ENCODE data around the gene MYG1. TPM values are rescaled to one million over a fixed set of nuclear protein-coding genes. Genes with fewer than 3 reads are reported as not detected.

Gene MYG1, protein sequence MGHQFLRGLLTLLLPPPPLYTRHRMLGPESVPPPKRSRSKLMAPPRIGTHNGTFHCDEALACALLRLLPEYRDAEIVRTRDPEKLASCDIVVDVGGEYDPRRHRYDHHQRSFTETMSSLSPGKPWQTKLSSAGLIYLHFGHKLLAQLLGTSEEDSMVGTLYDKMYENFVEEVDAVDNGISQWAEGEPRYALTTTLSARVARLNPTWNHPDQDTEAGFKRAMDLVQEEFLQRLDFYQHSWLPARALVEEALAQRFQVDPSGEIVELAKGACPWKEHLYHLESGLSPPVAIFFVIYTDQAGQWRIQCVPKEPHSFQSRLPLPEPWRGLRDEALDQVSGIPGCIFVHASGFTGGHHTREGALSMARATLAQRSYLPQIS
- total RNA-seq (2022; extraction: Qiagen RNA extraction): 75.1 to 107 TPM (median 97.5 TPM) in 5 replicates

DNA sequence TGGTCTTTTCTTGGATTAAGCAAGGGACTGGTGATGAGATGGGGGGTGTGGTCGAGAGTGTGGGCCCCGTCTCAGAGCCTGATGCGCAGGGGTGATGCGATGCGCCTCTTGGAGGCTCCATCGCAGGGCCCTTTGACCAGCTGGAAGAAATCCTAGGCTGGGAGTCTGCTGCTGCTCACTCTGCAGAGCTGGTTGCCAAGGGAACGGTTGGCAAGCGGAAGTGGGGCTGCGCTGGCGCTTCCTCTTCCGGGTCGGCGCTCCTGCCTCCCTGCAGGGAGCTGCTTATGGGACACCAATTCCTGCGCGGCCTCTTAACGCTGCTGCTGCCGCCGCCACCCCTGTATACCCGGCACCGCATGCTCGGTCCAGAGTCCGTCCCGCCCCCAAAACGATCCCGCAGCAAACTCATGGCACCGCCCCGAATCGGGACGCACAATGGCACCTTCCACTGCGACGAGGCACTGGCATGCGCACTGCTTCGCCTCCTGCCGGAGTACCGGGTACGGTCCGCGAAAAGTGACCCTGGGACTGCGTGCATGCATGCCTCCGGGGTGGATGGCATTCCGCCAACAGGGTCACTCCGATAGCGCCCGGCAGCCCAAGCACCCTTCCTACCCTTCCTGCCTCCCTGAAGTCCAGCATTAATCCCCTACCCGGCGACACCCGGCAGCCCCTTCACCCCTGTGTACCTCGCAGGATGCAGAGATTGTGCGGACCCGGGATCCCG is at the start of gene MYG1:
TSS of gene MYG1 (plus strand) at position 242 of the 727 bp plus-strand sequence. CDS start at position 285, 43 bp downstream.

DNA sequence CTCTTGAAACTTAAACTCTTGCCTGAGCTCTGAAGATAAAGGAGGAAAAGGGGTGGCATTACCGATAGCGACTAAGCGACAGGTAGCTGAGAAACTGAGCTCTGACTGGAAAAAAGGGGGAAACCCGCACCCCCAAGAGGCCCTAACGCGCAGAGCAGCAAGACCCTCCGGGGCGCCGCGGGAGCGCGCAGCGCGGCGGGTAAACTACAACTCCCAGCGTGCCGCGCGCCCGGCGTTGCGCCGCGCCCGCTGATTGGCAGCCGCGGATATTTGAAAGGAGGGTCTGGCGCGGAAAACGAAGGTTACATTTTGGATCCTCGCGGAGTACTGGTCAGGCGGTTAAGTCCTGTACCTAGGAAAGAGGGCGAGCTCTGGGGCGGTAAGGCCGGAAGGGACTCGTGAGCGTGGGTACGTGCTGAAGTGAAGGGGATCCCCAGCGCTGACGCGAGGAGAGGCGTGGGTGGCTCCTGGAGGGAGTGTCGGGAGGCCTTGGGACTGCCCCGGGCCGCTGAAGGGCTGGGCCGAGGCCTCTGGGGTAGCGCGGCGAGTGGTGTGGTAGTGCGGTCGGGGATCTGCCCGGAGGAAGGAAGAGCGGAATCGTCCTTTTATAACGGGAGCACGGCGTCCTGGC is 31.4 kb upstream of the MYG1 start, which contains the start of gene ESPL1:
TSS of gene ESPL1 (plus strand) at position 301 of the 631 bp plus-strand sequence. CDS start 468 bp downstream, outside the sequence.

DNA sequence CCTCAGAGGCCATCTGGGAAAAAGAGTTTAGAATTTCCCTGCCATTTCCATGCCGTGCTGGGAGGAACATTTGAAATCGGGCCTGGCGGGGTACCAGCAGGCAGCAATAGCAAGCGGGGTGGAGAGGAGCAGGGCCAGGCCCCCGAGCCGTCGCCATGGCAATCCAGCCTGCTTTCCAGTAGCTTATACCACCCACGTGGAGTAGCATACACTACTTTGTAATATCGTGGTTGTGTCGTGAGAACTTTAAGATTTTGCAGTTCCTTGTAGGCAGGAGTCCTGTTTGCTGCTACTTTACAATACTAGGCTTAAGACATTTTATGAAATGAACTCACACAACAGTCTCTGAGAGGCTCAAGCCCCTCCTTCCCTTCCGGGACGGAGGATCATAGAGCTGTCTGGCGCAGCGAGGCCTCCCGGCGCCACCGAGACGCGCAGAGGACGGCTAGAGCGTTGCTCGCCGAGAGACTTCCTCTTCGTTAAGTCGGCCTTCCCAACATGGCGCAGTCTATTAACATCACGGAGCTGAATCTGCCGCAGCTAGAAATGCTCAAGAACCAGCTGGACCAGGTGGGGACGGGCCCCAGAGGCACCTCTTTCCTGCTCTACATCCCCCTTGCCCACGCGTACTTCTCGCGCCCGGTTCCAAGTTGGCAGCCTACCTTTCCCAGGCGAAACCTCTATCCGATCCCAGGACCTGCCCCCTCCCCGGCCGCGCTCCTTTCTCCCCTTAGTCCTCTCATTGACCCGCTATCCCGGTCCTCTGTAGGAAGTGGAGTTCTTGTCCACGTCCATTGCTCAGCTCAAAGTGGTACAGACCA is 4.2 kb upstream of the MYG1 start, which contains the start of gene PFDN5:
TSS of gene PFDN5 (plus strand) at position 473 of the 821 bp plus-strand sequence. CDS start at position 499, 26 bp downstream.

DNA sequence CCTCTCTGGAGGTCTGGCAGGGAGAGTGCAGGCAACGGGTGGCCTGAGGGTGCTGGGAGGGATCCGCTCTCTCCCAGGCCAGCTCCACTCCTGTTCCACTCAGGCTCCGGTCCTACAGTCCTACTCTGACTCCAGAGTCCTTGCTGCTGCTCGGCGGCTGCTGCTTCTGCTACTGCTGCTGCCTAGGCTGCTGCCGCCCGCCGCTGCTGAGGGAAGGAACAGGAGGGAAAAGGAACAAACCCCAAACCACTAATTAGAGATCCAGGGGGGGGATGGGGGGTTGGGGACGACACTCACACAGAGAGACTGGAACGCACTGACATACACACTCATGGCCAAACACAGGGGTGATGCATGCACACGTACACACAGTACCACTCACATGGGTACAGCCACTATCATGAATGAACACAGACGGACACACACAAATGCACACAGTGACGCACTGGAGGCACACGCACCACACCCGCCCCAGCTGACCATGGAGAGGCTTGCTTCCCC is 36.7 kb downstream of the MYG1 start, which contains the start of gene SP7:
TSS of gene SP7 (minus strand) at position 174 of the 501 bp plus-strand sequence. CDS start 708 bp downstream, outside the sequence.

Other genes starting within 250 kb of the MYG1 start
- gene TNS2, start 249.6 kb upstream of the MYG1 start, total RNA-seq (2022; extraction: Qiagen RNA extraction): 20.4 to 34.4 TPM (median 32.3 TPM) in 5 replicates
- gene SPRYD3, start 220.3 kb upstream of the MYG1 start, total RNA-seq (2022; extraction: Qiagen RNA extraction): 35.0 to 41.4 TPM (median 38.4 TPM) in 5 replicates
- gene IGFBP6, start 202.0 kb upstream of the MYG1 start, total RNA-seq (2022; extraction: Qiagen RNA extraction): 154 to 257 TPM (median 250 TPM) in 5 replicates
- gene SOAT2, start 196.2 kb upstream of the MYG1 start, total RNA-seq (2022; extraction: Qiagen RNA extraction): 0.18 to 0.35 TPM (median 0.21 TPM) in 5 replicates
- gene ZNF740, start 119.0 kb upstream of the MYG1 start, total RNA-seq (2022; extraction: Qiagen RNA extraction): 12.2 to 17.3 TPM (median 15.5 TPM) in 5 replicates
- gene CSAD, start 118.8 kb upstream of the MYG1 start, total RNA-seq (2022; extraction: Qiagen RNA extraction): 4.0 to 6.4 TPM (median 6.1 TPM) in 5 replicates
- 0.13 to 0.59 TPM (median 0.33 TPM) in 5 replicates for gene ITGB7, start 92.4 kb upstream of the MYG1 start, total RNA-seq (2022; extraction: Qiagen RNA extraction)
- gene RARG, start 67.5 kb upstream of the MYG1 start, total RNA-seq (2022; extraction: Qiagen RNA extraction): 25.9 to 32.6 TPM (median 30.7 TPM) in 5 replicates
- 15.3 to 23.5 TPM (median 19.9 TPM) in 5 replicates for gene ESPL1, start 31.4 kb upstream of the MYG1 start, total RNA-seq (2022; extraction: Qiagen RNA extraction)
- gene PFDN5, start 4.2 kb upstream of the MYG1 start, total RNA-seq (2022; extraction: Qiagen RNA extraction): 472 to 519 TPM (median 490 TPM) in 5 replicates
- 76.4 to 83.0 TPM (median 81.6 TPM) in 5 replicates for gene AAAS, start 21.9 kb downstream of the MYG1 start, total RNA-seq (2022; extraction: Qiagen RNA extraction)
- 0.08 TPM in 1 of 5 replicates, not detected in the others for gene SP7, start 36.7 kb downstream of the MYG1 start, total RNA-seq (2022; extraction: Qiagen RNA extraction)
- gene SP1, start 80.5 kb downstream of the MYG1 start, total RNA-seq (2022; extraction: Qiagen RNA extraction): 18.6 to 26.9 TPM (median 22.5 TPM) in 5 replicates
- 1.0 to 2.1 TPM (median 1.4 TPM) in 5 replicates for gene AMHR2, start 124.2 kb downstream of the MYG1 start, total RNA-seq (2022; extraction: Qiagen RNA extraction)
- gene PRR13, start 142.0 kb downstream of the MYG1 start, total RNA-seq (2022; extraction: Qiagen RNA extraction): 307 to 394 TPM (median 366 TPM) in 5 replicates
- 625 to 659 TPM (median 634 TPM) in 5 replicates for gene PCBP2, start 152.4 kb downstream of the MYG1 start, total RNA-seq (2022; extraction: Qiagen RNA extraction)
- gene MAP3K12, start 199.8 kb downstream of the MYG1 start, total RNA-seq (2022; extraction: Qiagen RNA extraction): 10.1 to 18.8 TPM (median 17.3 TPM) in 5 replicates
- gene TARBP2, start 201.6 kb downstream of the MYG1 start, total RNA-seq (2022; extraction: Qiagen RNA extraction): 40.6 to 62.1 TPM (median 60.8 TPM) in 5 replicates
- gene NPFF, start 207.8 kb downstream of the MYG1 start, total RNA-seq (2022; extraction: Qiagen RNA extraction): not detected in 5 replicates